Activated B cell treated with CpG ODN at 0.5 μM for 24 hours (primary cell): Measurements from ENCODE around the gene SLC49A4. TPM values are rescaled to one million over a fixed set of nuclear protein-coding genes. Genes with fewer than 3 reads are reported as not detected.

Experiments
- ATAC-seq: fragments of 200-7000 bp; cut with Tn5 transposase; one replicate; pipeline ENCODE4 v1.10.0; 2021; ENCODE audit warnings: low read depth, mild to moderate bottlenecking, moderate library complexity
- CTCF ChIA-PET: fragments of 350-600 bp; sonication (Branson Sonifier 250); formaldehyde crosslinking; loops from one replicate; lab custom pipeline; 2021; ENCODE audit warnings: antibody characterized with exemption; lab: Charles Lee
- POLR2A ChIA-PET: fragments of 350-600 bp; sonication (Branson Sonifier 250); formaldehyde crosslinking; loops from one replicate; lab custom pipeline; 2021; ENCODE audit warnings: antibody characterized with exemption; lab: Charles Lee
- DNase-seq: peaks from one replicate; pipeline ENCODE4 v3.0.0; 2022
- H3K27ac Mint-ChIP-seq: one replicate; pipeline ENCODE4 v1.8.0; 2020; ENCODE audit warnings: mixed read lengths
- H3K27me3 Mint-ChIP-seq: one replicate; pipeline ENCODE4 v1.8.0; 2021; ENCODE audit warnings: mixed read lengths
- H3K36me3 Mint-ChIP-seq: one replicate; pipeline ENCODE4 v1.8.0; 2021; ENCODE audit warnings: low read depth, mixed read lengths
- H3K4me1 Mint-ChIP-seq: one replicate; pipeline ENCODE4 v1.8.0; 2021; ENCODE audit warnings: mixed read lengths
- H3K4me3 Mint-ChIP-seq: one replicate; pipeline ENCODE4 v1.8.0; 2020; ENCODE audit warnings: mild to moderate bottlenecking, mixed read lengths
- H3K9me3 Mint-ChIP-seq: one replicate; pipeline ENCODE4 v1.8.0; 2020; ENCODE audit warnings: mixed read lengths
- intact Hi-C: fragments of 100-400 bp; cut with micrococcal nuclease; formaldehyde crosslinking; loops from one replicate; pipeline ENCODE4 v1.15.1; 2024
- total RNA-seq: library from RNA; stranded (reverse); gene quantifications from 2 replicates; pipeline ENCODE4 v1.2.3, GENCODE V29; 2022
- TF ChIP-seq, protein P1 (sequence below): fragments of 200-600 bp; IDR thresholded peaks from one replicate; pipeline ENCODE4 v1.8.0; 2022; ENCODE audit warnings: antibody characterized with exemption, mild to moderate bottlenecking

Gene SLC49A4
- total RNA-seq, 1 donor from 2014 or later: 3.2 TPM

DNA sequence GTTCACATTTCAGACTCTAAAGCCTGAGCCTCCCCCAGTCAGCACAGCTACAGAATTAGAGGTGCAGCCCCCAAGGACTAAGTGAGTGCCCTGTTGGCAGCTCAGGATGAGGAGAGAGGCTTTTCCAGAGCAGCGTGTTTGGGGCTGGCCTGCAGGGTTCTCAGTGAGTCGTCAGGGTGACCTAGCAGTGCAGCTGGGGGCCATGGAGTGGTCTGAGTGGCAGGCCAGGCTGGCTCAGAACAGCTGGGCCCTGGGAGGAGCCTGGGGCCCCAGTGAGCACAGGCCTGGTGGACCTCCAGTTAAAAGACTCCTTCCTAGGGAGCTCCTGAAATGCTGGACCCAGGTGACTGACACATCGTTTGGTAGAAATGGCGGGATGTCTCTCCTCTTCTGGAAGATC lies 108.3 kb downstream of the SLC49A4 start:
- TF ChIP-seq, protein P1, sequence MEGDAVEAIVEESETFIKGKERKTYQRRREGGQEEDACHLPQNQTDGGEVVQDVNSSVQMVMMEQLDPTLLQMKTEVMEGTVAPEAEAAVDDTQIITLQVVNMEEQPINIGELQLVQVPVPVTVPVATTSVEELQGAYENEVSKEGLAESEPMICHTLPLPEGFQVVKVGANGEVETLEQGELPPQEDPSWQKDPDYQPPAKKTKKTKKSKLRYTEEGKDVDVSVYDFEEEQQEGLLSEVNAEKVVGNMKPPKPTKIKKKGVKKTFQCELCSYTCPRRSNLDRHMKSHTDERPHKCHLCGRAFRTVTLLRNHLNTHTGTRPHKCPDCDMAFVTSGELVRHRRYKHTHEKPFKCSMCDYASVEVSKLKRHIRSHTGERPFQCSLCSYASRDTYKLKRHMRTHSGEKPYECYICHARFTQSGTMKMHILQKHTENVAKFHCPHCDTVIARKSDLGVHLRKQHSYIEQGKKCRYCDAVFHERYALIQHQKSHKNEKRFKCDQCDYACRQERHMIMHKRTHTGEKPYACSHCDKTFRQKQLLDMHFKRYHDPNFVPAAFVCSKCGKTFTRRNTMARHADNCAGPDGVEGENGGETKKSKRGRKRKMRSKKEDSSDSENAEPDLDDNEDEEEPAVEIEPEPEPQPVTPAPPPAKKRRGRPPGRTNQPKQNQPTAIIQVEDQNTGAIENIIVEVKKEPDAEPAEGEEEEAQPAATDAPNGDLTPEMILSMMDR: no peak
- H3K36me3 Mint-ChIP-seq: no peaks in the 10 kb centered on the region
- peaks cover 11% of the 10 kb centered on the region for H3K9me3 Mint-ChIP-seq
- ATAC-seq (no peak), DNase-seq (no peak)
- intact Hi-C loops: no loop called here
- H3K4me3 Mint-ChIP-seq: no peak overlapping the region
- ChIA-PET CTCF (no interaction called here), POLR2A (no interaction called here)
- no peak overlapping the region for H3K27ac Mint-ChIP-seq
- no peaks in the 10 kb centered on the region for H3K4me1 Mint-ChIP-seq
- peaks cover 4% of the 10 kb centered on the region for H3K27me3 Mint-ChIP-seq

DNA sequence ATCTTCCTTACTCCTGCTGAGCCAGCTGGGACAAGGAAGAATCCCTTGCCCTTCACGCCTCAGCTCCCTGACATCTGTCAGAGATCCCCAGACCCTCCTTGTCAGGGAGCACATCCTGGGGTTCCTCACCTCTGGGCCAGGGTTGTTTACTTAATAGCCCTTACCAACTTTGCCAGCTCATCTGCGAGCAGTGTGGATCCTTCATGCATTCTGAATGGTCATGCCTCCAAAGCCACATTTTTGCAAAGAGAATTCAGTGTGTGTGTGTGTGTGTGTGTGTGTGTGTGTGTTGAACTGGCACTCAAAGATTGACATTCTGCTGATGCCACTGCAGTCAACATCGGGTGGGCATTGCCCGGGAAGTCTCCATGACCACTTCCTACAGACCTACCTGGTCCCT lies 112.6 kb downstream of the SLC49A4 start:
- H3K36me3 Mint-ChIP-seq: no peaks in the 10 kb centered on the region
- ATAC-seq (no peak), DNase-seq (no peak)
- TF ChIP-seq, protein P1: no peak
- peaks cover 11% of the 10 kb centered on the region for H3K9me3 Mint-ChIP-seq
- no peak overlapping the region for H3K27ac Mint-ChIP-seq
- CTCF ChIA-PET: no interaction called here
- no peaks in the 10 kb centered on the region for H3K4me1 Mint-ChIP-seq
- POLR2A ChIA-PET: no interaction called here
- H3K27me3 Mint-ChIP-seq: peaks cover 15% of the 10 kb centered on the region
- no peak overlapping the region for H3K4me3 Mint-ChIP-seq
- intact Hi-C loops: no loop called here

DNA sequence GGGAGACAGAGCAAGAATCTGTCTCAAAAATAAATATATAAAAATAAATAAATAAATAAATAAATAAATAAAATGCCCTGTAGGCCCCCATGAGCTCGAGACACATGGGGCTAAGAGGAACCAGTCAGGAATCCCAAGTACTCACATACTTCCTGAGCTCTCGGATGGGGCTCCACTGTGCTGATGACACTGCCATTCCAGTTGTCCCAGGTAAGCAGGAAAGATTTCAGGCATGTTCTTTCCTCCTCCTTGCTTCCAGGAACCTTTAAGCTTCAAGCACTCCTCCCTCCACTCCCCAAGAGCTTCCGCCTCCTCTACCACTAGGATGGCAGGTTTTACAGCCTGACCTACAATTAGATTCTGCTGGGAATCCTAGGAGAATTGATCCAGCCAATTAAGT lies 113.4 kb downstream of the SLC49A4 start:
- no peak overlapping the region for H3K27ac Mint-ChIP-seq
- CTCF ChIA-PET: no interaction called here
- H3K27me3 Mint-ChIP-seq: peaks cover 16% of the 10 kb centered on the region

DNA sequence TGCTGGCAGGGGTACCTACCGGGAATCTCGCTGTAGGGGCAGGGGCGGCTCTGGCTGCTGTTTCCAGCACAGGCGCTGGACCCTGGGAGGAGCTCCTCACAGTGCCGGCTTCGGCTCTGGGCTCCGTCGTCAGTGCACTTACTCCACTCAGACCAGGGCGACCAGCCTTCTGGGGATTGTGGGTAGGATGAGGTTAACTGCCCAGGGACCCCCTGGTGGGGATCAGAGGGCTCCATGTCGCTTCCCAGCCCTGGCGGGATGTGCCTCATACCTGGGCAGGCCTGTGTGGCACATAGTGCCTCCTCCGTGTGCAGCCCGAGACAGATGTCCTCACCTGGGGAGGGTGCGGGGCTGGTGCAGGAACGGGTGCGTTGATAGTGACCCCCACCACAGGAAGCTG lies 117.0 kb downstream of the SLC49A4 start:
- Mint-ChIP-seq H3K9me3 (no peaks in the 10 kb centered on the region), H3K36me3 (no peaks in the 10 kb centered on the region), H3K27me3 (peaks cover 14% of the 10 kb centered on the region), H3K4me1 (peaks cover 14% of the 10 kb centered on the region), H3K4me3 (no peak overlapping the region), H3K27ac (no peak overlapping the region)
- TF ChIP-seq, protein P1: no peak
- intact Hi-C loops: no loop called here
- ChIA-PET POLR2A (no interaction called here), CTCF (no interaction called here)
- DNase-seq (no peak), ATAC-seq (no peak)

More for the DNA sequence above, 113.4 kb downstream of the SLC49A4 start:
- ATAC-seq (no peak), DNase-seq (no peak)
- Mint-ChIP-seq H3K36me3 (no peaks in the 10 kb centered on the region), H3K9me3 (peaks cover 11% of the 10 kb centered on the region), H3K4me3 (no peak overlapping the region), H3K4me1 (no peaks in the 10 kb centered on the region)
- intact Hi-C loops: no loop called here
- TF ChIP-seq, protein P1: no peak
- POLR2A ChIA-PET: no interaction called here

DNA sequence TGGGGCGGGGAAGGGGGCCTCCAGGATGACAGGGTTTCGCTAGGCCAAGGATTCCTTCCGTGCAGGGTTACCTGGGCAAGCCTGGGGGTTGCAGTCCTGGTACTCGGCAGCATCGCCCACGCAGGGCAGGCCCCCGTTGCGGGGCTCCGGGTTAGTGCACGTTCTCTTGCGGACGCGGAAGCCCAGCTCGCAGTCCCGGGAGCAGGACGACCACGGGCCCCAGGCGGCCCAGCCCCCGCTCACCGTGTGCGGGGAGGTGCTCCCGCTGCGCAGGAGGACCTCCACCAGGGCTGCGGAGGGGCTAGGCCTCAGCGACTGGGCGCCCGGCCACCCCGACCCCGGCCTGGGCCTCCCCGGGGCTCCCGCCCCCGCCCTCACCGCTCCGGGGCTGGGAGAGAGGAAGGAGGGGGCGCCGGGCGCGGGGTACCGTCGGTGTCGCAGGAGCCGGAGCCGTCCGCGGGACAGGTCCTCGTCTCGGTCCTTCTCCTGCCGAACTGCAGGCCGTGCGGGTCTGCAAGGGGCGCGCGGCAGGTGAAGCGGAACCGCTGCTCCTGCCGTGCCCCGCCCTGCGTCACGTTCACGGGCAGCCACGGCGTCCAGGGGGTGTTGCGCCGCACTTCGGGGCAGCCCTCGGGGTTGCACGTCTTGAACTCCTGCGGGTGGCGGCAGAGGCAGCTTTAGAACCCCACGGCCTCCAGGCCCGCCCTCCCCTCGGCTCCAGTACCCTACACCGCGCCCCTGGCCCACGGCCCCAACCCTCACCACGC lies 118.1 kb downstream of the SLC49A4 start:
- Mint-ChIP-seq H3K27ac (no peak overlapping the region), H3K27me3 (peaks cover 14% of the 10 kb centered on the region), H3K9me3 (no peaks in the 10 kb centered on the region), H3K4me1 (peaks cover 15% of the 10 kb centered on the region), H3K36me3 (no peaks in the 10 kb centered on the region), H3K4me3 (no peak overlapping the region)
- intact Hi-C loops: no loop called here
- TF ChIP-seq, protein P1: no peak
- no peak for ATAC-seq
- ChIA-PET CTCF (no interaction called here), POLR2A (no interaction called here)
- no peak for DNase-seq
